ENCODE results near the gene ITSN1. TPM values are rescaled to one million over a fixed set of nuclear protein-coding genes. Genes with fewer than 3 reads are reported as not detected.
A peak's percentile ranks its signal among the peaks of the same experiment; 100 is the strongest.

The ITSN1 gene
- total and polyA plus RNA-seq, 2 experiments from 2014 or later, result 77.9 to 95.7 TPM

- H3K27ac Mint-ChIP-seq, result no peak overlapping the region
- H3K9me2 ChIP-seq (ENCODE audit: insufficient read depth), result no peaks in the 10 kb centered on the region
- ATAC-seq (no peak), DNase-seq (ENCODE audit: low spot score) (no peak)
- TF ChIP-seq REST (IDR thresholded peaks at IDR 0.05; ENCODE audit: unreplicated experiment) (no peak), ZNF462 (CRISPR knock-in tag; IDR thresholded peaks at IDR 0.05) (no peak), POLR2AphosphoS5 (IDR thresholded peaks at IDR 0.05; ENCODE audit: low read depth) (no peak), CTCF (conservative IDR thresholded peaks at IDR 0.05; ENCODE audit: low read depth in 2 of 2) (no peak), ETS1 (IDR thresholded peaks at IDR 0.05) (no peak), STAT1 (IDR thresholded peaks at IDR 0.05; ENCODE audit: unreplicated experiment) (no peak), ZNF331 (CRISPR knock-in tag; IDR thresholded peaks at IDR 0.05; ENCODE audit: low read depth) (no peak), NANOG (IDR thresholded peaks at IDR 0.05; ENCODE audit: borderline replicate concordance) (no peak), EZH2phosphoT487 (IDR thresholded peaks at IDR 0.05; ENCODE audit: unreplicated experiment) (no peak), CREB1 (CRISPR knock-in tag; IDR thresholded peaks at IDR 0.05; ENCODE audit: low read depth) (no peak), JUNB (IDR thresholded peaks at IDR 0.05; ENCODE audit: unreplicated experiment) (no peak), ZNF114 (CRISPR knock-in tag; IDR thresholded peaks at IDR 0.05) (no peak), EZH2 (IDR thresholded peaks at IDR 0.05; ENCODE audit: low read depth, unreplicated experiment) (no peak)
- H3K4me1 Mint-ChIP-seq, result peaks cover 67% of the 10 kb centered on the region
- H3F3A ChIP-seq (replicated peaks; ENCODE audit: low read depth), result no peaks in the 10 kb centered on the region
- no peaks in the 10 kb centered on the region for H3K27me3 ChIP-seq (ENCODE audit: insufficient read depth)
- H3K27ac ChIP-seq (ENCODE audit: low read depth), result no peak overlapping the region
- no peak overlapping the region for H3K4me3 ChIP-seq
- H3K9me3 Mint-ChIP-seq, result no peaks in the 10 kb centered on the region
- no peaks in the 10 kb centered on the region for H3K36me3 Mint-ChIP-seq (ENCODE audit: low read depth)
- H3K27me3 Mint-ChIP-seq (ENCODE audit: insufficient read depth, low read depth, poor library complexity), result peaks cover 6% of the 10 kb centered on the region
- no peaks in the 10 kb centered on the region for H3K36me3 ChIP-seq (ENCODE audit: insufficient read depth)
- H4K20me1 ChIP-seq (replicated peaks; ENCODE audit: insufficient read depth), result peaks cover 4% of the 10 kb centered on the region; the same call in 1 of the 2 replicates
- H2AFZ ChIP-seq, result no peak overlapping the region
- H3K79me2 ChIP-seq (replicated peaks; ENCODE audit: insufficient read depth), result peaks cover 83% of the 10 kb centered on the region
- no peak overlapping the region for H3K4me3 Mint-ChIP-seq
- H3K4me1 ChIP-seq (ENCODE audit: insufficient read depth), result peaks cover 62% of the 10 kb centered on the region
- peak overlapping the region; percentile 2; the same call in 1 of the 2 replicates for H3K4me2 ChIP-seq
Measured at GRCh38 chr21:33687634-33688033, 45.3 kb downstream of the ITSN1 start.
